K562 (cell line): ENCODE measurements around the gene COL15A1. TPM values are rescaled to one million over a fixed set of nuclear protein-coding genes. Genes with fewer than 3 reads are reported as not detected.

Experiments
- ATAC-seq: fragments of 200-7000 bp; cut with Tn5 transposase; 3 replicates; pipeline ENCODE4 v1.9.1; 2020; ENCODE audit warnings: moderate library complexity
- BruUV-seq: library from RNA; stranded (reverse); fragments of 400-500 nt; replicated peaks from 2 replicates; lab custom pipeline; 2021; lab: Mats Ljungman, UMichigan
- CTCF ChIA-PET: fragments of 300-600 bp; formaldehyde crosslinking; extraction: SDS; loops from one replicate; lab custom pipeline; 2021; ENCODE audit warnings: low intra/inter-chr PET ratio; lab: Yijun Ruan, JAX
- POLR2A ChIA-PET: fragments of 300-600, 350-650 bp; sonication (Branson Sonifier 250); formaldehyde crosslinking; extraction: SDS; loops from one replicate; lab custom pipeline; 2021; ENCODE audit warnings: antibody characterized with exemption, inconsistent platforms; lab: Yijun Ruan, JAX
- DNase-seq, 4 experiments: peaks; one replicate each; pipeline versions ENCODE4 v3.0.0 to v3.0.0-alpha.2; 2011 to 2018; ENCODE audit warnings: low spot score in 3 of 4, mixed read lengths in 3 of 4; ENCODE audit errors: extremely low read depth in 1 of 4
- FAIRE-seq: peaks from 2 replicates; lab custom pipeline; 2011; peaks lifted over from hg19 to GRCh38; lab: Jason Lieb, UNC
- H2AFZ ChIP-seq: 2 replicates; pipeline ENCODE4 v1.6.0; 2011; ENCODE audit warnings: low read depth, low read length, control low read depth, inconsistent platforms
- H3K27ac ChIP-seq: fragments of 200-600 bp; 3 replicates; pipeline ENCODE4 v1.8.0; 2011; ENCODE audit warnings: low read depth, mild to moderate bottlenecking, control low read depth, inconsistent platforms, low read length, moderate library complexity, mixed read lengths; ENCODE audit errors: extremely low read depth
- H3K27me3 ChIP-seq, 2 experiments: fragments of 300-600 bp in 1 of 2; 2 replicates in 1 of 2; 3 replicates in 1 of 2; pipeline versions ENCODE4 v1.6.0 to v1.8.0; 2011; ENCODE audit warnings: inconsistent platforms in 2 of 2, low read length in 2 of 2, mild to moderate bottlenecking in 1 of 2, mixed read lengths in 1 of 2, moderate library complexity in 1 of 2; ENCODE audit not compliant: control insufficient read depth in 2 of 2, insufficient read depth in 2 of 2
- H3K36me3 ChIP-seq: fragments of 300-600 bp; 3 replicates; pipeline ENCODE4 v1.8.0; 2011; ENCODE audit warnings: mild to moderate bottlenecking, low read length, inconsistent platforms; ENCODE audit not compliant: control insufficient read depth, insufficient read depth
- H3K4me1 ChIP-seq, 2 experiments: fragments of 200-600 bp in 1 of 2; replicated peaks in 1 of 2; 2 replicates in 1 of 2; 3 replicates in 1 of 2; pipeline versions ENCODE4 v1.5.1 to v1.8.0; 2011; ENCODE audit warnings: inconsistent platforms in 2 of 2, low read length in 2 of 2, mild to moderate bottlenecking in 1 of 2, mixed read lengths in 1 of 2, moderate library complexity in 1 of 2; ENCODE audit not compliant: control insufficient read depth in 2 of 2, insufficient read depth in 2 of 2
- H3K4me2 ChIP-seq: 2 replicates; pipeline ENCODE4 v1.6.1; 2011; ENCODE audit warnings: low read length, control low read depth, inconsistent platforms, mixed read lengths; ENCODE audit not compliant: insufficient read depth
- H3K4me3 ChIP-seq: fragments of 200-600 bp; sonication (generic), shearing (Covaris generic); 2 replicates; pipeline ENCODE4 v1.5.1; 2016; ENCODE audit warnings: control low read depth, inconsistent platforms
- H3K79me2 ChIP-seq: fragments of 200-600 bp; 3 replicates; pipeline ENCODE4 v1.8.0; 2011; ENCODE audit warnings: low read length, inconsistent platforms; ENCODE audit not compliant: control insufficient read depth, insufficient read depth
- H3K9ac ChIP-seq, 2 experiments: 2 replicates each; pipeline versions ENCODE4 v1.6.0 to v1.6.1; 2011; ENCODE audit warnings: low read depth in 2 of 2, low read length in 2 of 2, control low read depth in 1 of 2, inconsistent platforms in 1 of 2, mild to moderate bottlenecking in 1 of 2, mixed read lengths in 1 of 2; ENCODE audit not compliant: insufficient read depth in 1 of 2
- H3K9me1 ChIP-seq: one replicate; pipeline ENCODE4 v1.6.0; 2011; ENCODE audit warnings: inconsistent platforms, mild to moderate bottlenecking, low read length, moderate library complexity; ENCODE audit not compliant: control insufficient read depth, insufficient read depth
- H3K9me3 ChIP-seq: replicated peaks from 2 replicates; pipeline ENCODE4 v1.5.1; 2011; ENCODE audit warnings: low read depth, low read length, inconsistent platforms; ENCODE audit not compliant: control insufficient read depth, insufficient read depth
- H4K20me1 ChIP-seq: replicated peaks from 2 replicates; pipeline ENCODE4 v1.6.1; 2011; ENCODE audit warnings: low read length, inconsistent platforms, mixed read lengths; ENCODE audit not compliant: control insufficient read depth, insufficient read depth
- ARID2 ChIP-seq: fragments of 450-650 bp; IDR thresholded peaks from 2 replicates; pipeline ENCODE4 v1.6.1; 2017; ENCODE audit warnings: antibody characterized with exemption, mild to moderate bottlenecking
- EHMT2 ChIP-seq: fragments of 450-650 bp; IDR thresholded peaks from 2 replicates; pipeline ENCODE4 v1.6.1; 2018; ENCODE audit warnings: antibody characterized with exemption
- KDM5B ChIP-seq: fragments of 200-600 bp; sonication (generic); IDR thresholded peaks from 2 replicates; pipeline ENCODE4 v1.6.1; 2012; ENCODE audit warnings: low read depth, mild to moderate bottlenecking, moderate library complexity, low read length, control low read depth, inconsistent platforms; ENCODE audit not compliant: insufficient replicate concordance
- PTRF ChIP-seq: fragments of 450-650 bp; IDR thresholded peaks from 2 replicates; pipeline ENCODE4 v1.6.1; 2016; ENCODE audit warnings: mild to moderate bottlenecking, missing genetic modification characterization, missing compliant biosample characterization
- SMARCE1 ChIP-seq: fragments of 450-650 bp; IDR thresholded peaks from 2 replicates; pipeline ENCODE4 v1.7.1; 2016; ENCODE audit warnings: mild to moderate bottlenecking
- SRF ChIP-seq, 2 experiments: fragments of 250-450, 450-650 bp in 1 of 2; sonication (Bioruptor Pico) in 1 of 2; sonication (generic) in 1 of 2; formaldehyde crosslinking; IDR thresholded peaks; 2 replicates each; pipeline versions ENCODE4 v1.5.0 to v1.5.1; 2020 to 2022; ENCODE audit warnings: mild to moderate bottlenecking in 1 of 2, missing genetic modification reagents in 1 of 2
- WGBS: fragments of 100-300 bp; shearing (Covaris generic); methylation state at CpG from one replicate; pipeline ENCODE4 v1.1.6; 2016; ENCODE audit warnings: low coverage, mixed read lengths; ENCODE audit not compliant: insufficient coverage; ENCODE audit errors: missing lambda C conversion rate; 5-methylcytosine and 5-hydroxymethylcytosine counted together
- in situ Hi-C: fragments of 300-500 bp; cut with MboI; formaldehyde crosslinking; loops from 4 replicates; pipeline ENCODE4 v1.15.0; 2018; ENCODE audit warnings: inconsistent platforms, mixed read lengths
- intact Hi-C: fragments of 100-400 bp; cut with micrococcal nuclease; formaldehyde crosslinking; loops from 2 replicates; pipeline ENCODE4 v1.14.2; 2022
- polyA plus RNA-seq, 8 experiments: library from polyadenylated mRNA; depleted of rRNA in 4 of 8; stranded (reverse) in 5 of 8; unstranded in 3 of 8; fragments of >200 nt; fragmentation: Nextera tagmentation in 2 of 8; fragmentation: Illumina TruSeq in 1 of 8; extraction: Ambion mirVana in 2 of 8; extraction: Trizol in 1 of 8; gene quantifications; 2 replicates each; pipeline versions ENCODE4 v1.2.1 to v1.2.3, GENCODE V29; 2011 to 2014; ENCODE audit warnings: inconsistent platforms in 1 of 8, missing spikeins in 1 of 8
- total RNA-seq, 7 experiments: library from RNA; depleted of rRNA in 6 of 7; stranded (reverse); fragments of >200 nt in 6 of 7; fragmentation: Illumina TruSeq in 2 of 7; extraction: Trizol in 2 of 7; gene quantifications; 2 replicates each; pipeline versions ENCODE4 v1.2.1 to v1.2.3, GENCODE V29; 2011 to 2021; ENCODE audit warnings: low replicate concordance in 1 of 7
- TF ChIP-seq, protein P1 (sequence below), 2 experiments: fragments of 450-650 bp; IDR thresholded peaks; 2 replicates each; pipeline ENCODE4 v1.6.1; 2018; ENCODE audit warnings: mild to moderate bottlenecking in 2 of 2, low read depth in 1 of 2; ENCODE audit not compliant: partially characterized antibody in 2 of 2

The COL15A1 gene
- total and polyA plus RNA-seq, 9 of the 15 experiments (the other 6 are each of a cell fraction or from before 2014, with no cell fraction given) = 0.46 to 5.1 (median 2.6) TPM

DNA sequence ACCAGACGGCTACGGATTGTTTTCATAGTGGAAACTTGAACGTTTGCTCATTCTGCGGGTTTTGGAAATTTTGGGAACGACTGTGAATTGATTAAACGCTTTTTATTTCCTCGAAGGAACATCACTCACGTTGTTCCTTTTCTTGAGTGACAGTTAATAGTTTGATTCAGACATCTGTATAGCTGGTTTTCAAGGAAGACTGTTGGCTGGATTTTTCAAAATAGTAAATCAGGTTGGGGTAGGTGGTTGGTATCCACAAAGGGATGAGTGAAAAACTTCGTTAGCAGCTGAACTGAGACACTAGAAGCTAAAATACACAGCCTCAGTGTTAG lies 162.3 kb downstream of the COL15A1 start (continued):
- TF ChIP-seq ARID2 = no peak
- TF ChIP-seq KDM5B = peak; percentile 1
- TF ChIP-seq SRF (CRISPR knock-in tag; IDR thresholded peaks at IDR 0.05) = 0 out of 4 replicates have a peak, but pooled peaks of 1 of the 2 experiments have one; percentile 14

DNA sequence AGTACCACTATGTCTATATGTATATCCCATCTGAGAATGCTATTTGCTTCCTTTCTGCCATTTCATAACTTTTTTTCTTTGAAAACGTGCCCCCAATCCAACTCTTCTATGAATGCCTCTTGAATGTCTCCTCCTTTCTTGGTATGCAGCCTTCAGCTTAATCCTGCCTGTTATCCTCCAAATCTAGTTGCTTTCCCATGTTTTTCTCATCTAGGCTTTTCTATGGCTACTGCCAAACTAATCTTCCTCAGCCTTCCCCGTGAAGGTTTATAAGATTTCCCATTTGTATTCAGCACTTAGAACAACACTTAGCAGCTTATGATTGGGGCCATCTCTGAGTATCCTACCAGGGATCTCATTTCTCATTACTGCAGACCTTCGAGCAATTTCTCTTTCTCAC lies 163.7 kb downstream of the COL15A1 start:
- ChIA-PET POLR2A (interaction anchor here (0.8 to 2.0 kb wide), 5 partner anchors 9 to 48 kb away, joined by 3 to 7 read pairs (median 5); no protein-coding TSS in a partner anchor), CTCF (no interaction called here)
- Histone ChIP-seq H3K4me2 (peak overlapping the region; percentile 90), H2AFZ (no peak overlapping the region), H3K9ac (peak overlapping the region; percentile 31 to 71; a peak in 3 of 4 replicates), H3K36me3 (peaks cover 21% of the 10 kb centered on the region; the same call in 1 of the 3 replicates), H4K20me1 (0 out of 2 replicates have a peak, but pooled peaks cover 5% of the 10 kb centered on the region), H3K4me3 (peak overlapping the region; percentile 76; the same call in 1 of the 2 replicates), H3K27ac (peak overlapping the region; percentile 10; the same call in 1 of the 3 replicates), H3K9me3 (no peaks in the 10 kb centered on the region), H3K27me3 (no peaks in the 10 kb centered on the region), H3K9me1 (no peaks in the 10 kb centered on the region), H3K79me2 (peaks cover 70% of the 10 kb centered on the region), H3K4me1 (peaks cover 22 to 48% of the 10 kb centered on the region in 2 experiments)
- 2% methylated on average over 3 of the region's 3 CpGs for WGBS
- ATAC-seq (no peak), FAIRE-seq (no peak), DNase-seq (no peak)
- in situ Hi-C loops = no loop called here
- TF ChIP-seq EHMT2 = 0 out of 2 replicates have a peak, but pooled peaks have one; percentile 12
- TF ChIP-seq SMARCE1 = 0 out of 2 replicates have a peak, but pooled peaks have one; percentile 17
- TF ChIP-seq PTRF (tag) = no peak
- TF ChIP-seq, protein P1, sequence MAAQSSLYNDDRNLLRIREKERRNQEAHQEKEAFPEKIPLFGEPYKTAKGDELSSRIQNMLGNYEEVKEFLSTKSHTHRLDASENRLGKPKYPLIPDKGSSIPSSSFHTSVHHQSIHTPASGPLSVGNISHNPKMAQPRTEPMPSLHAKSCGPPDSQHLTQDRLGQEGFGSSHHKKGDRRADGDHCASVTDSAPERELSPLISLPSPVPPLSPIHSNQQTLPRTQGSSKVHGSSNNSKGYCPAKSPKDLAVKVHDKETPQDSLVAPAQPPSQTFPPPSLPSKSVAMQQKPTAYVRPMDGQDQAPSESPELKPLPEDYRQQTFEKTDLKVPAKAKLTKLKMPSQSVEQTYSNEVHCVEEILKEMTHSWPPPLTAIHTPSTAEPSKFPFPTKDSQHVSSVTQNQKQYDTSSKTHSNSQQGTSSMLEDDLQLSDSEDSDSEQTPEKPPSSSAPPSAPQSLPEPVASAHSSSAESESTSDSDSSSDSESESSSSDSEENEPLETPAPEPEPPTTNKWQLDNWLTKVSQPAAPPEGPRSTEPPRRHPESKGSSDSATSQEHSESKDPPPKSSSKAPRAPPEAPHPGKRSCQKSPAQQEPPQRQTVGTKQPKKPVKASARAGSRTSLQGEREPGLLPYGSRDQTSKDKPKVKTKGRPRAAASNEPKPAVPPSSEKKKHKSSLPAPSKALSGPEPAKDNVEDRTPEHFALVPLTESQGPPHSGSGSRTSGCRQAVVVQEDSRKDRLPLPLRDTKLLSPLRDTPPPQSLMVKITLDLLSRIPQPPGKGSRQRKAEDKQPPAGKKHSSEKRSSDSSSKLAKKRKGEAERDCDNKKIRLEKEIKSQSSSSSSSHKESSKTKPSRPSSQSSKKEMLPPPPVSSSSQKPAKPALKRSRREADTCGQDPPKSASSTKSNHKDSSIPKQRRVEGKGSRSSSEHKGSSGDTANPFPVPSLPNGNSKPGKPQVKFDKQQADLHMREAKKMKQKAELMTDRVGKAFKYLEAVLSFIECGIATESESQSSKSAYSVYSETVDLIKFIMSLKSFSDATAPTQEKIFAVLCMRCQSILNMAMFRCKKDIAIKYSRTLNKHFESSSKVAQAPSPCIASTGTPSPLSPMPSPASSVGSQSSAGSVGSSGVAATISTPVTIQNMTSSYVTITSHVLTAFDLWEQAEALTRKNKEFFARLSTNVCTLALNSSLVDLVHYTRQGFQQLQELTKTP (IDR thresholded peaks at IDR 0.05; ENCODE audit: low read depth in 1 of 2, partially characterized antibody in 2 of 2) = peak in 1 of 2 experiments; percentile 26
- no TSS peak for BruUV-seq
- intact Hi-C loops = loop anchor here (5.0 kb wide), 1 partner anchor 50 kb away; no protein-coding TSS in a partner anchor
